Left lung (tissue), 10 donors: ENCODE results near the gene DKKL1. TPM values are rescaled to one million over a fixed set of nuclear protein-coding genes. Genes with fewer than 3 reads are reported as not detected.

Experiments
- ATAC-seq: fragments of 200-7000 bp; cut with Tn5 transposase; one replicate; pipeline ENCODE4 v1.9.1; 2020; ENCODE audit warnings: moderate library complexity
- DNase-seq, 4 donors: peaks; one replicate each; pipeline ENCODE4 v3.0.0-alpha.2; 2013 to 2020
- H3K27ac ChIP-seq, 2 donors: fragments of 200-600 bp; sonication (generic) in 1 of 2; one replicate each; pipeline versions ENCODE4 v1.5.0 to v1.8.0; 2020 to 2021
- H3K27me3 ChIP-seq, 2 donors: fragments of 200-600 bp; sonication (generic) in 1 of 2; one replicate each; pipeline versions ENCODE4 v1.5.0 to v1.8.0; 2020 to 2021
- H3K36me3 ChIP-seq, 2 donors: fragments of 200-600 bp; sonication (generic) in 1 of 2; one replicate each; pipeline versions ENCODE4 v1.5.0 to v1.8.0; 2020 to 2021
- H3K4me1 ChIP-seq, 2 donors: fragments of 200-600 bp; one replicate each; pipeline ENCODE4 v1.8.0; 2021
- H3K4me3 ChIP-seq, 2 donors: fragments of 200-600 bp; sonication (generic) in 1 of 2; one replicate each; pipeline versions ENCODE4 v1.5.0 to v1.8.0; 2020 to 2021; ENCODE audit warnings: mild to moderate bottlenecking in 1 of 2
- H3K9me3 ChIP-seq, 2 donors: fragments of 200-600 bp; sonication (generic) in 1 of 2; one replicate each; pipeline versions ENCODE4 v1.5.0 to v1.8.0; 2020 to 2021
- CTCF ChIP-seq, 2 donors: fragments of 200-600 bp; sonication (generic) in 1 of 2; IDR thresholded peaks; one replicate each; pipeline versions ENCODE4 v1.5.0 to v1.8.0; 2021; ENCODE audit warnings: antibody characterized with exemption in 2 of 2
- intact Hi-C, 2 donors: fragments of 100-400 bp; cut with DNase I; formaldehyde crosslinking; loops; one replicate each; pipeline versions ENCODE4 v1.11.2 to v1.14.2; 2022
- polyA plus RNA-seq, 6 donors: library from polyadenylated mRNA; unstranded; fragments of 120-200 nt; gene quantifications; one replicate each; pipeline ENCODE4 v1.2.1, GENCODE V29; 2013; ENCODE audit not compliant: insufficient read length in 6 of 6
- total RNA-seq, 2 donors: library from RNA; stranded (reverse); fragmentation: NEBNext Ultra II Directional; extraction: Animal tissue kit (Norgen Biotek cat#: 25700); gene quantifications; one replicate each; pipeline ENCODE4 v1.2.1, GENCODE V29; 2021
- donor health status: DM: no; HTN: yes; CAD: no.
- donor health status: DM: no; HTN: no; CAD: no.

DKKL1 gene
- total and polyA plus RNA-seq, 8 donors, result 1.0 to 5.5 (median 4.2) TPM; not detected in 1

- H3K4me3 ChIP-seq, result no peak overlapping the region
- intact Hi-C loops, result no loop called here
- TF ChIP-seq CTCF (IDR thresholded peaks at IDR 0.05), result no peak
- DNase-seq (no peak), ATAC-seq (no peak)
- no peak overlapping the region for H3K27ac ChIP-seq
- no peaks in the 10 kb centered on the region for H3K36me3 ChIP-seq
- H3K27me3 ChIP-seq, result peaks cover 43 to 87% of the 10 kb centered on the region in 2 donors
- H3K9me3 ChIP-seq, result no peaks in the 10 kb centered on the region
- H3K4me1 ChIP-seq, result peaks cover 7 to 22% of the 10 kb centered on the region in 2 donors
Observed at GRCh38 chr19:49419173-49419572, 55.5 kb downstream of the DKKL1 start.

GRCh38 chr19:49420227-49420626 lies 56.5 kb downstream of the DKKL1 start:
- no peak for TF ChIP-seq CTCF (IDR thresholded peaks at IDR 0.05)
- peaks cover 52 to 92% of the 10 kb centered on the region in 2 donors for H3K27me3 ChIP-seq
- DNase-seq (no peak), ATAC-seq (no peak)
- no peak overlapping the region for H3K27ac ChIP-seq
- intact Hi-C loops, result no loop called here
- no peaks in the 10 kb centered on the region for H3K36me3 ChIP-seq
- peaks cover 7 to 22% of the 10 kb centered on the region in 2 donors for H3K4me1 ChIP-seq
- no peaks in the 10 kb centered on the region for H3K9me3 ChIP-seq
- no peak overlapping the region for H3K4me3 ChIP-seq

- ATAC-seq (peak; percentile 90), DNase-seq (peak; percentile 65 to 86 (median 76))
- Histone ChIP-seq H3K9me3 (no peaks in the 10 kb centered on the region), H3K4me1 (peaks cover 7 to 26% of the 10 kb centered on the region in 2 donors), H3K27ac (no peak overlapping the region), H3K27me3 (peaks cover 63 to 94% of the 10 kb centered on the region in 2 donors), H3K4me3 (peak overlapping the region in 1 of 2 donors; percentile 18), H3K36me3 (no peaks in the 10 kb centered on the region)
- intact Hi-C loops, result no loop called here
- TF ChIP-seq CTCF (IDR thresholded peaks at IDR 0.05), result no peak
Observed at GRCh38 chr19:49421039-49421877, 57.6 kb downstream of the DKKL1 start.

GRCh38 chr19:49421878-49422202 lies 58.2 kb downstream of the DKKL1 start:
- H3K4me1 ChIP-seq, result peaks cover 7 to 26% of the 10 kb centered on the region in 2 donors

More at GRCh38 chr19:49421878-49422202, 58.2 kb downstream of the DKKL1 start:
- no peaks in the 10 kb centered on the region for H3K36me3 ChIP-seq
- no peak for DNase-seq
- intact Hi-C loops, result no loop called here
- no peak overlapping the region for H3K4me3 ChIP-seq
- TF ChIP-seq CTCF (IDR thresholded peaks at IDR 0.05), result no peak
- H3K9me3 ChIP-seq, result no peaks in the 10 kb centered on the region
- H3K27me3 ChIP-seq, result peaks cover 68 to 95% of the 10 kb centered on the region in 2 donors
- no peak overlapping the region for H3K27ac ChIP-seq
- no peak for ATAC-seq
